Inferior parietal cortex (tissue), 1 donor: Measurements from ENCODE around the gene OR2A2.

Experiments
- DNase-seq: peaks from one replicate; pipeline ENCODE4 v3.0.0-alpha.2; 2016; ENCODE audit errors: extremely low spot score

OR2A2 gene

DNA sequence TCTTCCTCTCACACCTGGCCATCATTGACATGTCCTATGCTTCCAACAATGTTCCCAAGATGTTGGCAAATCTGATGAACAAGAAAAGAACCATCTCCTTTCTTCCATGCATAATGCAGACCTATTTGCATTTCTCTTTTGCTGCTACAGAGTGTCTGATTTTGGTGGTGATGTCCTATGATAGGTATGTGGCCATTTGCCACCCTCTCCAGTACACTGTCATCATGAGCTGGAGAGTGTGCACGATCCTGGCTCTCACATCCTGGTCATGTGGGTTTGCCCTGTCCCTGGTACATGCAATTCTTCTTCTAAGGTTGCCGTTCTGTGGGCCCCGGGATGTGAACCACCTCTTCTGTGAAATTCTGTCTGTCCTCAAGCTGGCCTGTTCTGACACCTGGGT is 32.8 kb downstream of the OR2A2 start:
- DNase-seq: no peak

DNA sequence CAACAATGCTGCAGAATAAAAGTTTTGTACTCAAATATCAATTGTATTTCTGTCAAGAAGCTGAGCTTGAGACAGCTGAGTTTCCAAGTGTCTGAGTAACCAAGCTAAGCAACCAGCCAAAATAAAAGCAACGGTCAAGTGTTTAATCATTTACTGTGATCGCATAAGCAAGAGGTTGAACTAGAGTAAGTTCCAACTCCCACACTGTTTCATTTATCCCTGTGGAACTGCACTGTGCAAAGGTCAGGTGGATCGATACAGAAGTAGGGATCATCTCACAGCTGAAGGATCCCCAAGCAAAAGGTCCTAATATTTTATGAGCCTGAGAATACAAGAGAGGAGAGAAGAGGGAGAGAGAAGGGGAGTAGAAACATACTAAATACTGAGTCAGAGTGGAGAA is 35.0 kb downstream of the OR2A2 start:
- DNase-seq: no peak

DNA sequence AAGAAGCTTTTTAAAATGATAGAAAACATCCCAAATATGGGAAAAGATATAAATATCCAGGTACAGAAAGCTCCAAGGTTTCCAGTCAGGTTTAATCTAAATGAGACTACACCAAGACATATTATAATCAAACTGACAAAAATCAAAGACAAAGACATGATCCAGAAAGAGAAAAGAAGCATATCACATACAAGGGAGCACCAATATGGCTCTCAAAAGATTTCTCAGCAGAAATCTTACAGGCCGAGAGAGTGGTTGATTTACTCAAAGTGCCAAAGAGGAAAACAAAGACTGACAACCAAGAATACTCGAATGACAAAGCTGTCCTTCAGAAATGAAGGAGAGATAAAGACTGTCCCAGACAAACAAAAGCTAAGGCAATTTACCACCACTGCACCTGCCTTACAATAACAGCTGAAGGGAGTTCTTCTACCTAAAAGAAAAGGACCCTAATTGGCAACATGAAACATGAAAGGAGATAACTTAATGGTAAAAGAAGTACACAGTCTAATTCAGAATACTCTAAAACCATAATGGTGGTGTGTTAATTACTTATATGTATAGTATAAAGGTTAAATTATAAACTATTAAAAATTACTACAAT is 38.9 kb downstream of the OR2A2 start:
- DNase-seq: no peak

DNA sequence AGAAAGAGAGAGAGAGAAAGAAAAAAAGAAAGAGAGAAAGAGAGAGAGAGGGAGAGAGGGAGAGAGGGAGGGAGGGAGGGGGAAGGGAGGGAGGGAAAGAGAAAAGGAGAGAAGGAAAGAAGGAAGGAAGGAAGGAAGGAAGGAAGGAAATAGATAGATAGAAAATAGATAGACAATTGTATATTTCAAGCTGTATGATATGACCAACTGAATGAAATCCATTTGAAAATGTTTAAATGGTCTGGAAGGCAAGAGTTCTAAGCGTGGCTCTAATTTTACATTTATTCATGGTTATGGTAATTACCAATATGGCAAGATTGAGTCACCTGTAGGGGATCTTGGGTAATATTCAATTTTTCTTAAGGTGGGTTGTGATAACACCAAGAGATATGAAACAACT is 49.5 kb downstream of the OR2A2 start:
- no peak for DNase-seq
